ENCODE measurements around the gene DCLRE1C.
A peak's percentile ranks its signal among the peaks of the same experiment; 100 is the strongest.
"Not testable (repeated sequence)": the region's sequence is repeated elsewhere in the genome, so short reads cannot be mapped to it uniquely, and the experiment has no call there.

DCLRE1C gene

GRCh38 chr10:14879124-14879927 lies 74.6 kb downstream of the DCLRE1C start:
- peak; percentile 14 for DNase-seq

DNA sequence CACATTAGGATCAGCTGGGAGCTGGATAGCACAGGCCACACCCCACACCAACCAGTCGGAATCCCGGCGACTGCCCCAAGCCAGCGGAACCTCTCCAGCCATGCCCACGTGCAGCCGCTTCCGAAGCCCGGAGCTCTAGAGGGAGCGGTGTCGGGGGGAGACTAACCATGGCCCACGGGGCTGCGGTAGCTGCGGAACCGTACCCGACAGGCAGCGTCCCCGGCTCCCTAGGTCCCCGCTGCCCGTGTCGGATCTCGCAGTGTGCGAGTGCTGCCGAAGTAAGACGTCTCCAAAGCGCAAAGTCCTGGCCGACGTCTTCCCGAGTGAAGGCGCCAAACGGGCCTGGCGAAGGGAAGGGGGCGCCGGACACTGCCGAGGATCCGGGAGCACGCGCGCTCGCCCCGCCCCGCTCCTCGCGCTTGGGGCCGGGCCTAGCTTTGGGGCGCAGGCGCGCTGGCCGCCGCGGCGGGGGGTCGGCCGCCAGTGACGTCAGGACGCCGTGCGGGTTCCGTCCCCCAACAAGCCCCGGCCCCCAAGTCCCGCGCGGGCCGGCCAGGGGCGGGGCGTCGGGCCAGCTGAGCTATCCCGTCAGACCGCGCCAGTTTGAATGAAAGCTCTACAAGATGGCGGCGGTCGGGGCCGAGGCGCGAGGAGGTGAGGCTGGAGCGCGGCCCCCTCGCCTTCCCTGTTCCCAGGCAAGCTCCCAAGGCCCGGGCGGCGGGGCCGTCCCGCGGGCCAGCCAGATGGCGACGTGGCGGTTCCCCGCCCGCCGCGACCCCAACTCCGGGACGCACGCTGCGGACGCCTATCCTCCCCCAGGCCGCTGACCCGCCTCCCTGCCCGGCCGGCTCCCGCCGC lies 75.4 kb downstream of the DCLRE1C start, which contains the start of gene SUV39H2:
Gene SUV39H2, plus strand, starts transcription at position 601 of the 858 bp plus-strand sequence. Its CDS starts 23 bp downstream, at position 624.
- DNase-seq = peak; percentile 97

- no peak for DNase-seq
Observed at GRCh38 chr10:14876764-14877163, 77.1 kb downstream of the DCLRE1C start.

- DNase-seq = peak; percentile 26
Observed at GRCh38 chr10:14875941-14876340, 78.0 kb downstream of the DCLRE1C start.

DNA sequence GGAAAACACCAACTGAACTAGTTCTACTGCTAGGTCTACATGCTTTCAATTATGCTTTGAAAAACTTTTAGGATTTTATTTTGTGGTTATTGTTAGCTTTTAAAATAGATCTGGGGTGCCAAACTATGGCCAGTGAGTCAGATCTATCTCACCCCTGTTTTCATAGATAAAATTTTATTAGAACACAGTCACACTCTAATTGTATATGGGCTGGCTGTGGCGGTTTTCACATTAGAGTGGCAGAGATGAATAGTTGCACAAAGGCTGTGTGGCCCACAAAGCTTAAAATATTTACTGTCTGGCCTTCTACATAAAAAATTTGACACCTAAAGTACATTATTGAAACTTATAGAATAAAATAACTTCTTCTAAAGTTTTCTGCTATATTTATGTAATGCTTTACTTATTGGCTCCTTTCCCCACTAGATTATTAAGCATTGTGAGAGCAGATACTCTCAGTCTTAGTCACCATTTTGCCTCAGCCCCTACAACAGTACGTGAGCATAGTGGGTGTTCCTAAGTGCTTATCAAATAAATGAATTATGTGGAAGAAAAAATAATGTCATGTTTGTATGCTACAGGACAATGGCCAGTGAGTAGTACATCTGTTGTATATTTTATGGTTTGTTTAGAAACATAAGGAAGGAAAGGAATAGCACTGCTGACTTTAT lies 80.7 kb downstream of the DCLRE1C start:
- DNase-seq = no peak

- not testable (repeated sequence) for DNase-seq
Observed at GRCh38 chr10:14864871-14865270, 89.0 kb downstream of the DCLRE1C start.

GRCh38 chr10:14864466-14864865 lies 89.4 kb downstream of the DCLRE1C start:
- not testable (repeated sequence) for DNase-seq

GRCh38 chr10:14860791-14861190 lies 93.1 kb downstream of the DCLRE1C start:
- no peak for DNase-seq

- peak; percentile 35 for DNase-seq
Observed at GRCh38 chr10:14859775-14860174, 94.1 kb downstream of the DCLRE1C start.

- no peak for DNase-seq
Observed at GRCh38 chr10:14859043-14859442, 94.9 kb downstream of the DCLRE1C start.

DNA sequence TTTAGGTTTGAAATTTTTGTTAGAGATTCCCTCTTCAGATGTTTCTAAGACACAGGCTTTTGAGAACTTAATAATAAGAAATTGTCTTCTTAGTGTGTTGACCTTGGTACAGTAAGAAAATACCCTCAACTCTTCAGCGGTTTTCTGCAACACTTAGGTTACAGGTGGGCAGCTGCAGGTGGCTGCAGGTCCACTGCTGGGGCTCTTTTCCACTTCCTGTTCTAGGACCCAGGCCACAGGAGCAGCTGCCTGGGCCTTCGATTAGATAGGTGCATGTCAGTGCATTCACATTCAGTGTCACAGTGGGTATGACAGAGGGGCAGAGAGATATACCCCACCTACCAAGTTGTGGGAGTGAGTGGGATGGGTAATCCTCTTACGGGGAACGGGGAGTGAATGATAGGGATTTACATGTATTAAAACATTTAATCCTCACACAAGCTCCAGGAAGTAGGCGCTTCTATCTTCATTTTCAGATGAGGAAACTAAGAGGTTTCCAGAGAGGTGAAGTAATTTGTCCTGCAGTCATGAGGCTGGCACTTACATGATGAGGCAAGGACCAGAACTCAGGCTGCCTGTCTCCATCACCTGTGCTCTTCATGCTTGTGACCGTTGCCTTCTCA lies 95.4 kb downstream of the DCLRE1C start:
- peak; percentile 32 for DNase-seq

DNA sequence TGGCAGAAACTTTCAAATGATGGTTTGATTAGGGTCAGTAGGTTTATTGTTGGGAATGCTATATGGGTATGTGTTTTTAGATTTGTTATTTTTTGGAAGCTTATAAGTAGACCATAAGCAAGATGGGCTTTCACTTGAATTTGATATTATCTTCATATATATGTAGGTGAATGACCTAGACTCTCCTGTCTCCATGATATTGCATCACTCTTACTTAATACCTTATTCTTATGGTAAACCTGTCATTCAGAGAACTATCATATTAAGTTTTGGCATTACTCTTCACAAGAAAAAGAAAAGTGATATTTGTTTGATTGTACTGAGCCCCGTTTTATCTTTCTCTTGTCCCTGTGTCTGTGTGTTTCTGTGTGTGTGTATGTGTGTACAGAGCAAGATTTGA lies 98.4 kb downstream of the DCLRE1C start:
- no peak for DNase-seq

GRCh38 chr10:14852236-14852635 lies 101.7 kb downstream of the DCLRE1C start:
- no peak for DNase-seq
